SHP77 (cell line): Measurements from ENCODE around the gene TRIM61.
"Not testable (repeated sequence)": the region's sequence is repeated elsewhere in the genome, so short reads cannot be mapped to it uniquely, and the experiment has no call there.

Experiments
- DNase-seq, 2 experiments: peaks; one replicate each; lab custom pipeline; 2025; lab: John Stamatoyannopoulos, UW

The TRIM61 gene

GRCh38 chr4:164977243-164978164 lies at the start of gene TRIM61:
Gene TRIM61, minus strand, starts transcription at chr4:164977657. Its CDS starts 7,655 bp downstream, at chr4:164970002.
- peak; percentile 83 to 85 for DNase-seq

GRCh38 chr4:165025782-165026181 lies 48.3 kb upstream of the TRIM61 start:
- not testable (repeated sequence) for DNase-seq

- DNase-seq: not testable (repeated sequence)
These were observed 42.5 kb upstream of the TRIM61 start for GRCh38 chr4:165019995-165020394.

DNA sequence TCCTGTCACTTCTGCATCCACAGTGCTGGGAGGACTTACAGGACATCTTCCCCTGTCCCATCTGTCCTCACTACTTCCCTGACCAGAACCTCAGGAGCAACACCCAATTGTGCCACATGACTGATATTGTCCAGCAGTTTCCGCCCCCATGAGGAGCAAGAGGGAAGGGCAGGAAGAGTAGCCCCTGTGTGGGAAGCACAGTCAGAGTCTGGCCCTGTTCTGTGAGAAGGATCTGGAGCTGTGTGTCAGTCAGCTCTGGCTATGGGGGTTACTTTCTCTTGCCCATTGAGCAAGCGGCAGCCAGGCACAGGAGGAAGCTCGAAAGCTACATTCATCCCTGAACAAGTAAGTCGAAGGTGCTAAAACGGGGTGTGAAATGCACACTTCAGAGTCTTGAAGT lies 39.5 kb upstream of the TRIM61 start:
- no peak for DNase-seq

DNA sequence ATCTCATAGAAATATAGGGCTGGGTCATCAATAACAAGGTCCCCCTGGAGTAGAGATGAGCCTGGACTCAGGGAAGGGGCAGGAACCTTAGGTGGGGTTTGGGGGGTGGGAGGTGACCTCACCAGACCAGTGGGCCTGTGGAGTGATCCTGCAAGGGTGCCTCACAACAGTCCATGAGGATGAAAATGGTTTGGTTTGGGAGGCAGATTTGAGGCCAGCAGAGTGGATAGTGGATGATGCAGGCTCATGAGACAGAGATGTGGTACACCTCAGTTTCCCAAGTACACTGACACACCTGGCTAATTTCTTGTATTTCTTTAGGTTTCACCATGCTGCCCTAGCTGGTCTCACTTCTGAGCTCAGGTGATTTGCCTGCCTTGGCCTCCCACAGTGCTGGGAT lies 36.2 kb upstream of the TRIM61 start:
- DNase-seq: no peak

DNA sequence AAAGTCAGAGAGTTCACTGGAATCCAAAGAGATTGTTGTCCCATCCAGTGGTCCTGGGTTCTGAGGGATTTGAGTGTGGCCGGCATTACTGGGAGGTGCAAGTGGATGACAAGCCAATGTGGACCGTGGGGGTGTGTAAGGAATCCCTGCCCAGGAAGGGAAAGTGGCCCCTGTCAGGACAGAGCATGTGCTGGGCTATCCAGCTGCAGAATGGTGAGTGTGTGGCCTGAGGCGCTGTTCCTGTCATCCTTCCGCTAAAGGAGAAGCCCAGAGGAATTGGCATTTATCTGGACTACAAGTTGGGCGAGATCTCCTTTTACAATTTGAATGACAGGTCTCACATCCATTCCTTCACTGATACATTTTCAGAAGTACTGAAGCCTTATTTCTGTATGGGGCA lies 33.9 kb upstream of the TRIM61 start:
- DNase-seq: no peak

DNA sequence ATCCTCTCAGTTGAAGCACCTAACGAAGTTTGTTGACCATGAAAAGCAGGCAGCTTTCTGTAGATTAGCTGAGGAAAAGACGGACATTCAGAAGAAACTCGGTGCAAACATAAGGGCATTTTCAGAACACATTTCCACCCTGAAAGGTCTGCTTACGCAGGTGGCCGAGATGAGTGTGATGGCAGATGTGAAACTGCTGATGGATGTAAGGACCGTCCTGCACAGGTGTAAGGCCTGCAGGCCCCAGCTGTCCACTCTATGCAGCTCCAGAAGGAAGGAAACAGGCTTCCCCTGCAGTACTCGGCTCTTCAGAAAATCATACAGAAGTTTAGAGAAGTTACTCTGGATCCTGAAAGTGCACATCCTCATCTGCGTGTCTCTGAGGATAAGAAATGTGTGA lies 33.5 kb upstream of the TRIM61 start:
- no peak for DNase-seq

GRCh38 chr4:165010487-165010886 lies 33.0 kb upstream of the TRIM61 start:
- no peak for DNase-seq

DNA sequence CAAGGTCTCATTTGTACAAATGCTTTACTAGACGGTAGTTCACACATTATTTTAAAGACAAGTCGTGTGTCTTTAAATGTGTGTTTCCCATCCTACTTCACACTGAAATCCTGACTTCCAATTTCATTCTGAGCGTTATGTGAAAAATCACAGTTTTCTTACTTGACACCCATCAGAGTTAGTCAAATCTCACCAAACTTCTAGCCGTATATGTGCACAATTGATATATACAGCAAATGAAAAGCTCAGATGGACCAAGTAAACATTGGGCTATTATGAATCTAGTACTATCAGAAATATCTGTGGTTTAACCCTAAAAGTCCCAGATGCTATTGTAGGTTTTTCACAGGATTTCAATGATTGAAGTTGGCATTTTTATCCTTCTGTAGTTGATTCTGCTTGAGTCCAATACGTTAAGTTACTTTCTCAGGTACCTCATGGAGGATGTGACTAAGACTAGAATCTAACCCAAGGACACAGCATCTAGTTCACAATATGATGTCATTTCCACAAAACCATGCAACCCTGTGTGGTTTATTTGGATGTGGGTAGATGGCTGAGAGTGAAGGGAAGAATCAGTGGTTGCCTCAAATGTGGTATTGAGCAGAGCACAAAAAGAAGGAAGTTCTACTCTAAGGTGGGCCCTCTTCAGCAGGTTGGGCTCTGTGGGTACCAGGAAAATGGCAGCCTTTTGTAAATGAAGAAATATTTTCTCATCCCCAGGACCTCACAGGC lies 32.2 kb upstream of the TRIM61 start:
- DNase-seq: no peak

DNA sequence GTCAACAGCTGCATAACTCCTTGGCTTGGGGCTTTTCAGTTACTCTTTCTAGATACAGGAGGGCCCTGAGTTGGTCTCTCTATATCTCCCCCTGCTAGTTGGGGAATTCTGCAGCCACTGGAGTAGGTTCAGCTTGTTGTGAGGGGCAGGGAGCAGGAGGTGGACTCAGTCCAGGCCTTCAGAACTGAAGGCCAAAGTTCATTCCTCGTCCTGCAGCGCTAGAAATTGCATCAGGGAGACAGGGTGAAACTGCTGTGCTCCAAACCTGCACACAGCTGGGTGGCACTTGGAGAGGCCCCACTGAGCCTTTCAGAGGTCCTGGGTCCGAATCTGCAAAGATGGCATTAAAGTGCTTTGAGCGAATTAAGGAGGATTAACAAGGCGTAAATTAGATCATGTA lies 29.4 kb upstream of the TRIM61 start:
- no peak for DNase-seq

GRCh38 chr4:165006456-165006855 lies 29.0 kb upstream of the TRIM61 start:
- no peak for DNase-seq

- no peak for DNase-seq
These were observed 28.0 kb upstream of the TRIM61 start for GRCh38 chr4:165005352-165005925.

GRCh38 chr4:165001957-165002356 lies 24.5 kb upstream of the TRIM61 start:
- not testable (repeated sequence) for DNase-seq

GRCh38 chr4:164998526-164999080 lies 21.1 kb upstream of the TRIM61 start:
- not testable (repeated sequence) for DNase-seq

DNA sequence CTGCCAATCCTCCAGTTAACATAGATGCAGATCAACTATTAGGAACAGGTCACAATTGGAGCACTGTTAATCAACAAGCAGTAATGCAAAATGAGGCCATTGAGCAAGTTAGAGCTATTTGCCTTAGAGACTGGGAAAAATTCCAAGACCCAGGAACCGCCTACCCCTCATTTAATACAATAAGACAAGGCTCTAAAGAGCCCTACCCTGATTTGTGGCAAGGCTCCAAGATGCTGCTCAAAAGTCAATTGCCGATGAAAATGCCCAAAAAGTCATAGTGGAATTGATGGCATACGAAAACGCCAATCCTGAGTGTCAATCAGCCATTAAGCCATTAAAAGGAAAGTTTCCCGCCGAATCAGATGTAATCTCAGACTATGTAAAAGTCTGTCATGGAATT lies 20.5 kb upstream of the TRIM61 start:
- DNase-seq: no peak

- DNase-seq: no peak
These were observed 19.9 kb upstream of the TRIM61 start for GRCh38 chr4:164997324-164997723.

DNA sequence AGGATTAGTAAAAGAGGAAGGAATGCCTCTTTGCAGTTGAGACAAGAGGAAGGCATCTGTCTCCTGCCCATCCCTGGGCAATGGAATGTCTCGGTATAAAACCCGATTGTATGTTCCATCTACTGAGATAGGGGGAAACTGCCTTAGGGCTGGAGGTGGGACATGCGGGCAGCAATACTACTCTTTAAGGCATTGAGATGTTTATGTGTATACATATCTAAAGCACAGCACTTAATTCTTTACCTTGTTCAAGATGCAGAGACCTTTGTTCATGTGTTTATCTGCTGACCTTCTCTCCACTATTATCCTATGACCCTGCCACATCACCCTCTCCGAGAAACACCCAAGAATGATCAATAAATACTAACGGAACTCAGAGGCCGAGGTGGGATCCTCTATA lies 18.7 kb upstream of the TRIM61 start:
- DNase-seq: not testable (repeated sequence)

- not testable (repeated sequence) for DNase-seq
These were observed 13.3 kb upstream of the TRIM61 start for GRCh38 chr4:164990786-164991185.

GRCh38 chr4:164989471-164989870 lies 12.0 kb upstream of the TRIM61 start:
- no peak for DNase-seq

GRCh38 chr4:164971929-164972328 lies 5.5 kb downstream of the TRIM61 start:
- DNase-seq: not testable (repeated sequence)

DNA sequence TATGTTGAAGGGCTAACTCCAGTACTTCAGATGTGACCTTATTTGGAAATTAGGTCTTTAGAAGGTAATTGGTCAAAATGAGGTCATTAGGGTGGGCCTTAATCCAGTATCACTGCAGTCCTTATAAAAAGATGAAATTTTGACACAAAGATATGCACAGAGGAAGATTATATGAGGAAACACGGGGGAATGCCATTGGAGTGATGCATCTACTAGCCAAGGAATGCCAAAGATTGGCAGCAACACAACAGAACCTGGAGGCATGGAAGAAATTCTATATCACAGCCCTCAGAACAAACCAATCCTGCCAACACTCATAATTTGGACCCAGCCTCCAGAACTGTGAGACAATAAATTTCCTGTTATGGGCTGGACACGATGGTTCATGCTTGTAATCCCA lies 17.6 kb downstream of the TRIM61 start:
- DNase-seq: no peak

DNA sequence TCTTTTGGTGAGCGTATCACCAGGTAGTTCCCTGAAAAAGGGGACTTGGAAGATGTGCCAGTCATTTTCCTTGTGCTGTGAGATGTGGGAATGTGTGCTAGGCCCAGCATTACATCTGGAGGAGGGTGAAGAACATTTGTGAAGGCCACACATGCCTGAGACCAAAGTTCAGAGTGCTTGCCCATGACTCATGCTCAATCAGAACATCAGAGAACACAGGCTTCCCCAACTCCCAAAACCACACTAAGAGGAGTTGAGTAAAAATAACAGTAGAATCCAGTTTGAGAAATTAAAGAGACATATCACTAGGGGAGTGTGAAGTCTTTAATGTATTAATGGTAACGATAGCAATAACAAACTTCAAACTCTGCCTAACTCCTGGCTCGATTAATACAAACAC lies 18.0 kb downstream of the TRIM61 start:
- DNase-seq: not testable (repeated sequence)
